IMR-90 (cell line): ENCODE results near the gene PSMB1. TPM values are rescaled to one million over a fixed set of nuclear protein-coding genes. Genes with fewer than 3 reads are reported as not detected.
A peak's percentile ranks its signal among the peaks of the same experiment; 100 is the strongest.

ENCODE experiments used
- ATAC-seq: fragments of 200-7000 bp; cut with Tn5 transposase; 2 replicates; pipeline ENCODE4 v1.9.1; 2020; ENCODE audit warnings: low read depth, mild to moderate bottlenecking, moderate library complexity
- BruUV-seq: library from RNA; stranded (reverse); fragments of 400-500 nt; replicated peaks from 2 replicates; lab custom pipeline; 2021; lab: Mats Ljungman, UMichigan
- CTCF ChIA-PET: fragments of 300-600 bp; formaldehyde crosslinking; extraction: SDS; loops from one replicate; lab custom pipeline; 2021; ENCODE audit warnings: antibody characterized with exemption; lab: Yijun Ruan, JAX
- POLR2A ChIA-PET: fragments of 300-600 bp; sonication (Branson Sonifier 250); formaldehyde crosslinking; loops from one replicate; lab custom pipeline; 2022; ENCODE audit warnings: antibody characterized with exemption; ENCODE audit not compliant: unreplicated experiment; lab: Charles Lee
- DNase-seq: peaks from one replicate; pipeline ENCODE4 v3.0.0; 2013
- H2AFZ ChIP-seq: replicated peaks from 2 replicates; pipeline ENCODE3; 2013; ENCODE audit warnings: low read length, mild to moderate bottlenecking; ENCODE audit not compliant: poor library complexity
- H2AK5ac ChIP-seq: 2 replicates; pipeline ENCODE4 v1.6.1; 2013; ENCODE audit warnings: low read depth, low read length, inconsistent platforms
- H2AK9ac ChIP-seq: replicated peaks from 2 replicates; pipeline ENCODE3; 2013; ENCODE audit warnings: mild to moderate bottlenecking, low read depth, low read length, moderate library complexity; ENCODE audit not compliant: poor library complexity
- H2BK120ac ChIP-seq: 2 replicates; pipeline ENCODE4 v1.6.1; 2013; ENCODE audit warnings: low read depth, low read length, inconsistent platforms
- H2BK15ac ChIP-seq: 3 replicates; pipeline ENCODE4 v1.6.1; 2013; ENCODE audit warnings: low read depth, low read length, inconsistent platforms
- H2BK20ac ChIP-seq: 2 replicates; pipeline ENCODE4 v1.6.1; 2013; ENCODE audit warnings: low read depth, mild to moderate bottlenecking, inconsistent platforms, low read length, moderate library complexity
- H2BK5ac ChIP-seq: 2 replicates; pipeline ENCODE4 v1.6.1; 2013; ENCODE audit warnings: mild to moderate bottlenecking, low read depth, low read length, inconsistent platforms; ENCODE audit not compliant: poor library complexity, severe bottlenecking
- H3K14ac ChIP-seq: replicated peaks from 2 replicates; pipeline ENCODE4 v1.6.1; 2013; ENCODE audit warnings: low read depth, low read length, inconsistent platforms
- H3K18ac ChIP-seq: 2 replicates; pipeline ENCODE4 v1.6.1; 2013; ENCODE audit warnings: low read depth, low read length, control low read depth
- H3K23ac ChIP-seq: 2 replicates; pipeline ENCODE4 v1.6.1; 2013; ENCODE audit warnings: low read depth, low read length, inconsistent platforms
- H3K27ac ChIP-seq: 2 replicates; pipeline ENCODE4 v1.5.1; 2013; ENCODE audit warnings: mild to moderate bottlenecking, control low read depth, low read length; ENCODE audit not compliant: insufficient read depth
- H3K27me3 ChIP-seq: 2 replicates; pipeline ENCODE4 v1.6.1; 2013; ENCODE audit warnings: low read length; ENCODE audit not compliant: control insufficient read depth, insufficient read depth
- H3K36me3 ChIP-seq: 2 replicates; pipeline ENCODE4 v1.6.1; 2013; ENCODE audit warnings: low read length, mixed read lengths; ENCODE audit not compliant: control insufficient read depth, insufficient read depth
- H3K4ac ChIP-seq: 2 replicates; pipeline ENCODE4 v1.6.1; 2013; ENCODE audit warnings: low read depth, low read length, inconsistent platforms
- H3K4me1 ChIP-seq: 2 replicates; pipeline ENCODE4 v1.6.1; 2013; ENCODE audit warnings: low read length, mixed read lengths; ENCODE audit not compliant: control insufficient read depth, insufficient read depth
- H3K4me2 ChIP-seq: 2 replicates; pipeline ENCODE4 v1.6.1; 2013; ENCODE audit warnings: low read depth, mild to moderate bottlenecking, control low read depth, low read length, moderate library complexity
- H3K4me3 ChIP-seq: 2 replicates; pipeline ENCODE4 v1.5.1; 2013; ENCODE audit warnings: low read depth, mild to moderate bottlenecking, control low read depth, low read length, moderate library complexity; ENCODE audit not compliant: insufficient read depth
- H3K56ac ChIP-seq: 2 replicates; pipeline ENCODE4 v1.6.1; 2013; ENCODE audit warnings: low read length, inconsistent platforms; ENCODE audit not compliant: insufficient read depth; ENCODE audit errors: extremely low read depth
- H3K79me1 ChIP-seq, 2 experiments: 2 replicates each; pipeline ENCODE4 v1.6.1; 2013; ENCODE audit warnings: low read length in 2 of 2, inconsistent platforms in 1 of 2, low read depth in 1 of 2
- H3K9ac ChIP-seq: 2 replicates; pipeline ENCODE4 v1.6.1; 2013; ENCODE audit warnings: low read depth, low read length, control low read depth
- H3K9me1 ChIP-seq: 2 replicates; pipeline ENCODE4 v1.6.1; 2013; ENCODE audit warnings: low read length, inconsistent platforms; ENCODE audit not compliant: insufficient read depth
- H3K9me3 ChIP-seq: 2 replicates; pipeline ENCODE4 v1.6.1; 2013; ENCODE audit warnings: low read length; ENCODE audit not compliant: control insufficient read depth, insufficient read depth
- H4K20me1 ChIP-seq: 2 replicates; pipeline ENCODE4 v1.6.1; 2013; ENCODE audit warnings: low read length, inconsistent platforms; ENCODE audit not compliant: insufficient read depth
- H4K5ac ChIP-seq: 2 replicates; pipeline ENCODE4 v1.6.1; 2013; ENCODE audit warnings: mild to moderate bottlenecking, low read depth, low read length, control low read depth
- H4K8ac ChIP-seq, 2 experiments: 2 replicates each; pipeline ENCODE4 v1.6.1; 2013; ENCODE audit warnings: low read depth in 2 of 2, low read length in 2 of 2, control low read depth in 1 of 2, inconsistent platforms in 1 of 2
- H4K91ac ChIP-seq: 2 replicates; pipeline ENCODE4 v1.6.1; 2013; ENCODE audit warnings: low read depth, low read length, inconsistent platforms; ENCODE audit not compliant: insufficient read depth
- CEBPB ChIP-seq: IDR thresholded peaks from 2 replicates; pipeline ENCODE4 v1.6.1; 2012; ENCODE audit warnings: low read depth, low read length, improper control_type of control experiment
- CHD1 ChIP-seq: IDR thresholded peaks from 2 replicates; pipeline ENCODE4 v1.6.1; 2012; ENCODE audit warnings: low read depth, low read length, improper control_type of control experiment
- FOS ChIP-seq: fragments of 150-350 bp; IDR thresholded peaks from 2 replicates; pipeline ENCODE4 v1.6.1; 2016; ENCODE audit warnings: low read depth, low read length
- RFX5 ChIP-seq: IDR thresholded peaks from 2 replicates; pipeline ENCODE4 v1.8.0; 2012; ENCODE audit warnings: low read depth, mild to moderate bottlenecking, low read length, moderate library complexity
- WGBS, 2 experiments: methylation state at CpG; one replicate each; pipeline versions ENCODE4 v1.1.5 to v1.1.7; 2013; ENCODE audit warnings: missing lambda C conversion rate in 2 of 2; ENCODE audit not compliant: insufficient read length in 1 of 2; ENCODE audit errors: extremely low coverage in 2 of 2; 5-methylcytosine and 5-hydroxymethylcytosine counted together
- dilution Hi-C: fragments of 300-500 bp; cut with HindIII; formaldehyde crosslinking; loops from one replicate; pipeline ENCODE4 v1.14.3; 2018; ENCODE audit warnings: low sequenced_read_pairs; ENCODE audit not compliant: unreplicated experiment
- in situ Hi-C: fragments of 300-500 bp; cut with MboI; formaldehyde crosslinking; loops from 3 replicates; pipeline ENCODE4 v1.14.3; 2019; ENCODE audit warnings: low sequenced_read_pairs, inconsistent platforms, mixed read lengths
- intact Hi-C: fragments of 100-400 bp; cut with micrococcal nuclease; formaldehyde crosslinking; loops from 2 replicates; pipeline ENCODE4 v1.10.0; 2022
- polyA plus RNA-seq, 3 experiments: library from polyadenylated mRNA; depleted of rRNA; stranded (reverse); fragments of >200 nt; gene quantifications; 2 replicates each; pipeline ENCODE4 v1.2.3, GENCODE V29; 2012; ENCODE audit warnings: low replicate concordance in 1 of 3
- total RNA-seq: library from RNA; depleted of rRNA; stranded (reverse); fragments of >200 nt; gene quantifications from 2 replicates; pipeline ENCODE4 v1.2.3, GENCODE V29; 2012
- TF ChIP-seq, protein P1 (sequence below): conservative IDR thresholded peaks from 2 replicates; pipeline ENCODE4 v1.5.1; 2012; ENCODE audit warnings: mild to moderate bottlenecking, low read depth, low read length, improper control_type of control experiment

PSMB1 gene
- total and polyA plus RNA-seq, 2 of the 4 experiments (the other 2 are of a cell fraction): 450 to 508 TPM

DNA sequence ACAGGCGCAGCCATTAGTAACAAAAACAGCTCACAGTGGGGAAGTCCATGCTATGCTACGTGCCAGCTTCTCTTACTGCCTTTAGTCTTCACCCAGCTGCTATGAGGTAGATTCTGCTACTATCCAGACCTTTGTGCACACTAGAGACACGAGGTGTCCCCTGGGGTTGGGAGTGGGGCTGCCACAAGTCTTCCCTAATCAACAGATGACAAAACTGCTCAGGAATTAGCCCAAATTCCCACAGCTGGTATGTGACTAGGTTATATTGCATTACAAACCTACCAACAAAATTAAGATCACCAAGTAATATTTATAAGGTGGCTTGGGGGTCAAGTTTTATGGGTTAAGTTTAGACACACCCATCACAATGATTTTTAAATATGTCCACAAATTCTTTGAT is 63.3 kb downstream of the PSMB1 start:
- H3K56ac ChIP-seq: no peak overlapping the region
- H3K14ac ChIP-seq: no peak overlapping the region
- no peak overlapping the region for H3K23ac ChIP-seq
- no peak overlapping the region for H3K9ac ChIP-seq
- no peak overlapping the region for H2BK20ac ChIP-seq
- dilution Hi-C loops (no loop called here), intact Hi-C loops (no loop called here), in situ Hi-C loops (no loop called here)
- DNase-seq: no peak
- TF ChIP-seq FOS (no peak), CEBPB (no peak), CHD1 (no peak), RFX5 (no peak)
- TF ChIP-seq, protein P1, sequence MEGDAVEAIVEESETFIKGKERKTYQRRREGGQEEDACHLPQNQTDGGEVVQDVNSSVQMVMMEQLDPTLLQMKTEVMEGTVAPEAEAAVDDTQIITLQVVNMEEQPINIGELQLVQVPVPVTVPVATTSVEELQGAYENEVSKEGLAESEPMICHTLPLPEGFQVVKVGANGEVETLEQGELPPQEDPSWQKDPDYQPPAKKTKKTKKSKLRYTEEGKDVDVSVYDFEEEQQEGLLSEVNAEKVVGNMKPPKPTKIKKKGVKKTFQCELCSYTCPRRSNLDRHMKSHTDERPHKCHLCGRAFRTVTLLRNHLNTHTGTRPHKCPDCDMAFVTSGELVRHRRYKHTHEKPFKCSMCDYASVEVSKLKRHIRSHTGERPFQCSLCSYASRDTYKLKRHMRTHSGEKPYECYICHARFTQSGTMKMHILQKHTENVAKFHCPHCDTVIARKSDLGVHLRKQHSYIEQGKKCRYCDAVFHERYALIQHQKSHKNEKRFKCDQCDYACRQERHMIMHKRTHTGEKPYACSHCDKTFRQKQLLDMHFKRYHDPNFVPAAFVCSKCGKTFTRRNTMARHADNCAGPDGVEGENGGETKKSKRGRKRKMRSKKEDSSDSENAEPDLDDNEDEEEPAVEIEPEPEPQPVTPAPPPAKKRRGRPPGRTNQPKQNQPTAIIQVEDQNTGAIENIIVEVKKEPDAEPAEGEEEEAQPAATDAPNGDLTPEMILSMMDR: no peak
- no peak overlapping the region for H2BK5ac ChIP-seq
- no peaks in the 10 kb centered on the region for H4K20me1 ChIP-seq
- H4K5ac ChIP-seq: no peak overlapping the region
- no peak overlapping the region for H3K4me3 ChIP-seq
- no peaks in the 10 kb centered on the region; the same call in 1 of the 2 replicates for H3K9me3 ChIP-seq
- no peak overlapping the region for H2BK120ac ChIP-seq
- H2AK5ac ChIP-seq: no peak overlapping the region
- H4K8ac ChIP-seq: no peak overlapping the region
- H3K27me3 ChIP-seq: peaks cover 6% of the 10 kb centered on the region; the same call in 1 of the 2 replicates
- ATAC-seq: no peak
- no peak overlapping the region for H3K4me2 ChIP-seq
- ChIA-PET CTCF (no interaction called here), POLR2A (no interaction called here)
- H3K4me1 ChIP-seq: no peaks in the 10 kb centered on the region
- H2AFZ ChIP-seq: peak overlapping the region; percentile 14
- no peak overlapping the region for H3K27ac ChIP-seq
- H4K91ac ChIP-seq: no peak overlapping the region
- WGBS, 2 experiments: no CpG with 5 or more reads among the region's 3 CpGs
- no peak overlapping the region for H3K4ac ChIP-seq
- H2AK9ac ChIP-seq: no peak overlapping the region
- no TSS peak for BruUV-seq
- no peaks in the 10 kb centered on the region for H3K9me1 ChIP-seq
- H2BK15ac ChIP-seq: no peak overlapping the region
- no peak overlapping the region for H3K18ac ChIP-seq
- H3K36me3 ChIP-seq: no peaks in the 10 kb centered on the region
- no peaks in the 10 kb centered on the region for H3K79me1 ChIP-seq
